IPS DF 6.9 (cell line): ENCODE data around the gene STK32B.

Experiments used
- DNase-seq: peaks from one replicate; pipeline ENCODE4 v3.0.0-alpha.2; 2013; ENCODE audit warnings: low read depth, low spot score
- H3K27ac ChIP-seq: one replicate; pipeline ENCODE4 v1.5.1; 2013; ENCODE audit warnings: low read length, control low read depth
- H3K27me3 ChIP-seq: 2 replicates; pipeline ENCODE4 v1.6.1; 2013; ENCODE audit warnings: mild to moderate bottlenecking, low read length; ENCODE audit not compliant: control insufficient read depth, insufficient read depth
- H3K36me3 ChIP-seq: 2 replicates; pipeline ENCODE4 v1.6.1; 2013; ENCODE audit warnings: low read length; ENCODE audit not compliant: control insufficient read depth, insufficient read depth
- H3K4me1 ChIP-seq: 2 replicates; pipeline ENCODE4 v1.6.1; 2013; ENCODE audit warnings: low read length; ENCODE audit not compliant: control insufficient read depth, insufficient read depth
- H3K4me3 ChIP-seq: 2 replicates; pipeline ENCODE4 v1.5.1; 2013; ENCODE audit warnings: mild to moderate bottlenecking, low read length
- H3K9me3 ChIP-seq: 2 replicates; pipeline ENCODE4 v1.6.1; 2013; ENCODE audit warnings: low read length, inconsistent platforms; ENCODE audit not compliant: control insufficient read depth, insufficient read depth
- WGBS: extraction: QIAGEN DNeasy Blood & Tissue Kit; methylation state at CpG from one replicate; pipeline ENCODE4 v1.1.7; 2013; ENCODE audit warnings: mixed read lengths, missing lambda C conversion rate; ENCODE audit not compliant: insufficient read length, insufficient coverage; 5-methylcytosine and 5-hydroxymethylcytosine counted together

Gene STK32B

DNA sequence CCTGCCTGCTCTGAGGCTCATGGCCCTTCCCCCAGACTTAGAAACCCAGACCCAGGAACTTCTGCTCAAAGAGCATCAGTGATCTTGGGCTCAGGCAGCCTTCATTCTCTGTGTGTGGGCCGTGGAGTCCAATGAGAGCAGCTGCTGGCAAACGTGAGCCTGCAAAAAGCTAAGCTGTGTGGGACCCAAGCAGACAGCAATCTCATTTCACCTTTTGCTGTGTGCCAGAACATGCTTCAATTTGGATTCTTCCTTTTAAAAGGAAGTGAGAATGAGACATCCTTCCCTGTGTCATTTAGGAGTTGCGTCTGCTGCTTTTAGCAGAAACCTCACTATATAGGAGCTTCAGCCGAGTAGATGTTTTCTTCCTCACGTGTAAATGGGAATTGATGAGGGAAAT, 418.6 kb downstream of the STK32B start:
- H3K27ac ChIP-seq = no peak overlapping the region
- no peak for DNase-seq
- no peaks in the 10 kb centered on the region for H3K9me3 ChIP-seq
- H3K4me3 ChIP-seq = no peak overlapping the region
- no peaks in the 10 kb centered on the region for H3K36me3 ChIP-seq
- H3K27me3 ChIP-seq = no peaks in the 10 kb centered on the region
- no CpG with 5 or more reads among the region's 5 CpGs for WGBS
- H3K4me1 ChIP-seq = no peaks in the 10 kb centered on the region; the same call in 1 of the 2 replicates

DNA sequence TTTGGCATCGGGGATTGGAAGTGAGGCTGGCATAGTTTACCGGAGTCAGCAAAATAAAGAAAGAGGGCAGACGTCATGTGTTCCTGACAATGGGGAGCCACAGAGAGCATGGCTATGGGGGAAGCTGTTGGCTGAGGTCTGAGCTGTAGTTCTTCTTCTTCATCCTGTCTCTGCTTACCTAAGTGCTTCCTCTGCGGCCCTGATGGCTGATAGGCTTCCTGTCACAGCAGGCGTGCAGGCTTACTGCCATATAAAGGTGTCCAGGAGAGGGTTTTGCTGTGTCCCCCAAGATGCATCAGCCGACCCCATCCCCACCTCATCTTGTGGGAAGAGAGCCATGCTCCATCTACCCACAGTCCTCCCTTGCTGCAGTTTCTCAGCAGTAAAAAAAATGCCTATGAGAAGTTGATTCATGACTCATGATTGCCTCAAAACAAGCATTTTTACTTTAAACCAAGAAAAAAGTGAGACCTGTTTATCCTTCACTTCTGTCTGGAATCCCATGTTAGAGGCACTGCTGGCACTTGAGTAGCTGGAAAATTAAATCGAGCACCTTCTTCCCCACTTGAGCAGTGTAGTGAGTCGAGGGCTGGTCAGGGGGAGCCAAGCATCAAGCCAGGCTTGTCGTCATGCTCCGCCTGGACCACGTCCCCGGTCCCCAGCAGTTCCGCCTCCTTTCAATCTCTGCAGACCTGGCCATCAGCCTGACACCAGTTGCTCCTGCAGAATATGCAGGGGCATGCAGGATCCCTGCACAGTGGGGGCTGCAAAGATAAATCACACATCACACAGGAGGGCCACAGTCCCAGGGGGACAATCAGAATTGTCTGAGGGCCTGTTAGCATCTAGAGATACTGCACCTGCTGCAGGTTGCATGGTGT, 419.3 kb downstream of the STK32B start:
- Histone ChIP-seq H3K36me3 (no peaks in the 10 kb centered on the region), H3K9me3 (no peaks in the 10 kb centered on the region), H3K4me1 (no peaks in the 10 kb centered on the region; the same call in 1 of the 2 replicates), H3K4me3 (no peak overlapping the region), H3K27me3 (no peaks in the 10 kb centered on the region), H3K27ac (no peak overlapping the region)
- DNase-seq = no peak
- no CpG with 5 or more reads among the region's 13 CpGs for WGBS

DNA sequence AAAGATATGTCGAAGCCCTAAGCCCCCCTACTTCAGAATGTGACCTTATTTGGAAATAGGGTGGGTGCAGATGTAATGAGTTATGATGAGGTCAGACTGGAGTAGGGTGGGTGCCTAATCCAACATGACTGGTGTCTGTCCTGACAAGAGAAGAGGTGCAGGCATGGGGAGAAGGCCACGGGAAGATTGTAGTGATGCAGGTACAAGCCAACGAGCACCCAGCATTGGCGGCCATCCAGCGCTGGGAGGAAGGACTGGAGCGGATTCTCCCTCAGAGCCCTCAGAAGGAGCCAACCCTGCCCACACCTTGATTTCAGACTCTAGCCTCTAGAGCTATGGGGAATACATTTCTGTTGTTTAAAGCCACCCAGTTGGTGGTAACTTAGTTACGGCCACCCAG, 419.9 kb downstream of the STK32B start:
- Histone ChIP-seq H3K4me1 (no peaks in the 10 kb centered on the region; the same call in 1 of the 2 replicates), H3K9me3 (no peaks in the 10 kb centered on the region), H3K27me3 (no peaks in the 10 kb centered on the region), H3K4me3 (no peak overlapping the region), H3K27ac (no peak overlapping the region), H3K36me3 (no peaks in the 10 kb centered on the region)
- no peak for DNase-seq
- WGBS = no CpG with 5 or more reads among the region's 7 CpGs

- H3K4me3 ChIP-seq = no peak overlapping the region
- no peaks in the 10 kb centered on the region for H3K9me3 ChIP-seq
- DNase-seq = no peak
- WGBS = no CpG with 5 or more reads among the region's 7 CpGs
- H3K27ac ChIP-seq = no peak overlapping the region
- H3K27me3 ChIP-seq = no peaks in the 10 kb centered on the region
- no peaks in the 10 kb centered on the region for H3K36me3 ChIP-seq
- no peaks in the 10 kb centered on the region; the same call in 1 of the 2 replicates for H3K4me1 ChIP-seq
Observed at GRCh38 chr4:5471691-5472090, 420.4 kb downstream of the STK32B start.

DNA sequence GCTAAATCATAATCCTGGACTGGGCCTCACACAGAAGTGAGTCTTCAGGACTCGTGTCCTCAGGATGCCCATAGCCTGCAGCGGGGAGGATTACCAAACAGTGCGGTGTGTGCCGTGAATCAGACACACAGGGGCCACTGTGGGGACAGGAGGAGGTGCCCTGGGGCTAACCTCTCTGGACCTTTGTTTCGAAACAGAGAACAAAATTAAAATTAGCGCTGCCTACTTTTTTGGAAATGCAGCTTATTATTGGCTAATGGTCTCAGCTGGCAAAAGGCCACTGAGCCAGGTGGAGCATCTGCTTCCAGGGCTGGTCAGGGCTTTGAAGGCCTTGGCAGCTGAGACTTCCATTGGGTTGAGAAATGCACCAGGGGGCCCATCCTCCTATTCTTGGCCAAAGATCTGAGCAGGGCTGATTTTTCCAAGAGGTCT, 420.9 kb downstream of the STK32B start:
- no peak overlapping the region for H3K4me3 ChIP-seq
- no CpG with 5 or more reads among the region's 6 CpGs for WGBS
- no peaks in the 10 kb centered on the region for H3K27me3 ChIP-seq
- no peaks in the 10 kb centered on the region; the same call in 1 of the 2 replicates for H3K4me1 ChIP-seq
- H3K9me3 ChIP-seq = no peaks in the 10 kb centered on the region
- H3K27ac ChIP-seq = no peak overlapping the region
- no peaks in the 10 kb centered on the region for H3K36me3 ChIP-seq
- DNase-seq = no peak

- Histone ChIP-seq H3K4me1 (no peaks in the 10 kb centered on the region; the same call in 1 of the 2 replicates), H3K4me3 (no peak overlapping the region), H3K27ac (no peak overlapping the region), H3K36me3 (no peaks in the 10 kb centered on the region), H3K27me3 (no peaks in the 10 kb centered on the region), H3K9me3 (no peaks in the 10 kb centered on the region)
- no CpG with 5 or more reads among the region's 5 CpGs for WGBS
- DNase-seq = no peak
Observed at GRCh38 chr4:5473125-5473524, 421.8 kb downstream of the STK32B start.

DNA sequence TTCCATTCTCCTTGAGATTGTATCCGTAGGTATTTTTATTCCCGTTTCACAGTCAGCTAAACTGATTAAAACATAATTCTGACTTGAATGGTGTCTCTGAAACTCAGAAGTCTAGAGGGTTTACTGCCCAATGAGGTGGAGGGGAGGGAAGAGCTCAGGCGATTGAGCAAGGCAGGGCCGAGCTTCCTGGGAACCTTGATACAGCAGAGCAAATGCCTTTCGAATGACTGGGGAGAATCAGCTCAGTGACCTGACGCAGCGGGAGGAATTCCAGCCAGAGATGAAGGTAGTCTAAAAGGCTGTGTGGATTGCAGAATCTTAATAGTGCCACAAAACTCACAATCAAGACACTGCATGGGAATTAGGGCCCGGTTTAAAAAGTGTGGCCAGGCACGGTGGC, 423.5 kb downstream of the STK32B start:
- no peaks in the 10 kb centered on the region for H3K27me3 ChIP-seq
- no peaks in the 10 kb centered on the region for H3K9me3 ChIP-seq
- no peak overlapping the region for H3K4me3 ChIP-seq
- H3K36me3 ChIP-seq = no peaks in the 10 kb centered on the region
- no CpG with 5 or more reads among the region's 9 CpGs for WGBS
- H3K27ac ChIP-seq = no peak overlapping the region
- DNase-seq = no peak
- H3K4me1 ChIP-seq = no peaks in the 10 kb centered on the region; the same call in 1 of the 2 replicates

DNA sequence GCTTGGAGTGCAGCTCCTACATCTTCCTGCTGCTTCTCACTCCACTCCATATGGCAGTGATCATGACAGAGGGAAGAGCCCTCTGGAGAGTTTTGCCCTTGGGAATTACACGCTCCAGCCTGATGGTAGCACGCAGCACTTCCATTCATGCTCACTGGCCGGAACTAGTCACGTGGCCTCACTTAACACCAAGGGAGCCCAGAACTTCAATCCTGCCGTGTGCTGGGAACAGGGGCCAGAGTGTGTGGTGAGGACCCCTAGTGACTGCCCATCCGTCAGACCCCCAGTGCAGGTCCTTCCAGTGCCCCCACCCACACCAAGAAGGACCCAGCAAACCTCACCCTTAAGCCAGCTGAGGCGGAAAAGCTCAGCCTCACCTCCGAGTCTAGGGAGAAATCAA, 426.3 kb downstream of the STK32B start:
- H3K27ac ChIP-seq = no peak overlapping the region
- H3K36me3 ChIP-seq = no peaks in the 10 kb centered on the region
- H3K27me3 ChIP-seq = no peaks in the 10 kb centered on the region
- no peak for DNase-seq
- no peak overlapping the region for H3K4me3 ChIP-seq
- H3K9me3 ChIP-seq = no peaks in the 10 kb centered on the region
- no peaks in the 10 kb centered on the region; the same call in 1 of the 2 replicates for H3K4me1 ChIP-seq
- no CpG with 5 or more reads among the region's 8 CpGs for WGBS

DNA sequence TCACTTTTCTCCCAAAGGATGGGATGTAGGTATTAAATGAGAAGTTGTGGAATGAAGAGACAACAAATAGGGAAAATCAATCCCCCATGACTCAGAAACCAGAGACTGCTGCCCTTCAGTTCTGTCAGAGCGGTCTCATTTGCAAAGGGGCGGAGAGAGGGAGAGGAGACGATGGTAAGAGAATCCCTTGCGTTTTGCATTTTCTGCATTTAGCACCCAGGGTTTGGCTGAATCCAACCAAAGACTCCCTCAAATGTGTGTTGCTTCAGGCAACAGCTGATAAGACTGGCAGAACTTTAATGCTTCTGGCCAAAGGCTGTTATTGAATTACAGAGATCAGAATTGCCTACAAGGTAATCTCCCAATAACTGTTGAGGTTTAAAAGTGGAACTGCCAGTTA, 426.9 kb downstream of the STK32B start:
- DNase-seq = no peak
- no peaks in the 10 kb centered on the region for H3K36me3 ChIP-seq
- no peak overlapping the region for H3K4me3 ChIP-seq
- no peaks in the 10 kb centered on the region for H3K27me3 ChIP-seq
- no CpG with 5 or more reads among the region's 4 CpGs for WGBS
- no peak overlapping the region for H3K27ac ChIP-seq
- no peaks in the 10 kb centered on the region for H3K9me3 ChIP-seq
- no peaks in the 10 kb centered on the region; the same call in 1 of the 2 replicates for H3K4me1 ChIP-seq

- Histone ChIP-seq H3K9me3 (no peaks in the 10 kb centered on the region), H3K4me1 (no peaks in the 10 kb centered on the region; the same call in 1 of the 2 replicates), H3K27me3 (no peaks in the 10 kb centered on the region), H3K27ac (no peak overlapping the region), H3K4me3 (no peak overlapping the region), H3K36me3 (no peaks in the 10 kb centered on the region)
- no CpG with 5 or more reads among the region's 6 CpGs for WGBS
- no peak for DNase-seq
Observed at GRCh38 chr4:5478697-5479096, 427.4 kb downstream of the STK32B start.
